GM19467 (cell line): Measurements from ENCODE around the gene OR1K1.
A peak's percentile ranks its signal among the peaks of the same experiment; 100 is the strongest.
"Not testable (repeated sequence)": the region's sequence is repeated elsewhere in the genome, so short reads cannot be mapped to it uniquely, and the experiment has no call there.

Experiments used
- ATAC-seq: cut with Tn5 transposase; IDR thresholded peaks from one replicate; pipeline ENCODE4 v1.9.1; 2021; ENCODE audit warnings: mild to moderate bottlenecking, moderate library complexity; ENCODE audit not compliant: unreplicated experiment

OR1K1 gene

DNA sequence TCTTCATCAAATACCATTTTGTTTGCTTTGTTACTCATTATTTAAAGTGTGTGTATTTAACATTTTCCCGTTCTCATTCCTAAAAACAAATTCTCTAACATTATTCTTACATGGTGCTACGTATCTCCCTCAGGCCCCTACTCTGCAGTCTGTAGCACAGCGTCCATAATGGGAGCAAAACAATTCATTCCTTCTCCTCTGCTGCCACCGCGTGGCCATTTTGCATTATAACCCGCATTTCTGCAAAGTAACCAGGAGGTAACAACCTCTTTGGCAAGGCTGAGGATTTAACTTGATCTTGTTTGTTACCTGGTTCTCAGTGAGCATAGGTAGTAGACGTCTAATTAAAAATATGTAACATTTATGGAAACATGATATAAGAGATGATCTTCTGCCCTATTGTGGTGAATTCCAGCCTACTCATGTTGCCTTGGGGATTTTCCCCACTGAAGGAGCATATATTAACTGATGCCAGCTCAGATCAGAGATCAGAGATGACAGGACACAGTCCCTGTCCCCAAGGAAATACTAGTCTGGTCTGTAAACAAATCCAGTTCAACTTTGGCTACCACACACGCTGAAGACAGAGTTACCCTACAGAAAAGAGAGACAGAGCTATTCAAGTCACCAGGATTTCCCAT is 10.5 kb downstream of the OR1K1 start:
- ATAC-seq: peak; percentile 77

DNA sequence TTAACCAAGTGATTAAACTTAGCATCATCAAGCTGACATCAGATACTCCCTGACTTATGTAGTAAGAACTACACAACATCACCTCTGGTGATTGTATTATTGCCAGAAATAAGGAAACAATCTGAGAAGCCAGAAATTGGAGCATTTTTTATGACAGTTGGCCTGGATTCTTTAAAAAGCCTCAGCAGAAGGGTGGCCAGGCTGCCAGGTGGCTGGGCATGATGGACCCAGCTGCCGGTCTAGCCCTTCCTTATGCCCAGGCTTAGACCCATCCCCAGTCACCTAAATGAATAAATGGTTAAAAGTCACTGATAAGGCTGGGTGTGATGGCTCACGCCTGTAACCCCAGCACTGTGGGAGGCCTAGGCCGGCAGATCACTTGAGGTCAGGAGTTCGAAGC is 12.8 kb downstream of the OR1K1 start:
- no peak for ATAC-seq

DNA sequence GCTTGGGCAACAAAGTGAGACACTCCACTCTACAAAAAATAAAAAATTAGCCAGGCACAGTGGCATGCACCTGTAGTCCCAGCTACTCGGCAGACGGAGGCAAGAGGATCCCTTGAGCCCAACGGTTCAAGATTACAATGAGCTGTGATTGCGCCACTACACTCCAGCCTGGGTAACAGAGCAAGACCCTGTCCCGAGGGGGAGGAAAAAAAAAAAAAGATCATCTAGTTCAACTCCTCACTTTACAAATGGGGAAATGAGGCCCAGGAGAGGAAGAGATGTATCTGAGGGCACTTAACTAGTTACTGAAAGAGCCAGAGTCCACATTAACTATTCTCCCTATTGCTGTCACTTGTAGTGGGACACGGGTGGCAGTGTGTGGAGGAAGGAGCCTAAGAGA is 14.6 kb downstream of the OR1K1 start:
- no peak for ATAC-seq

DNA sequence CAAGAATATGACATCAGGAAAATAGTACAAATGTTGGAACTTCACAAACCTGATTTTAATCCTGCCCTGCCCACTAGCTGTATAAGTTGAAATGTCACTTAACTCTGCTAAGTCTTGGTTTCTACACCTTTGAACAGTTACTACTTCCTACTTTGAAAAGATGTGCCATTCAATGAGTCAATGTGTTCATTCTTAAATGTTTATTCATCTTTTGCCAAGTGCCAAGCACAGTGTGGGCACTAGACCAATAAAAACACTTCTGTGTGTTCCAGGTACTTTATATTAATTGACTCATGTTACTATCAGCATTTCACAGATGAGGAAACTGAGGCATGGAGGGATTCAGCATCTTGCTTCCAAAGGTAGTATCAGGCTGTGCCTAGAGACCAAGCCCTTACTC is 15.6 kb downstream of the OR1K1 start:
- ATAC-seq: no peak

DNA sequence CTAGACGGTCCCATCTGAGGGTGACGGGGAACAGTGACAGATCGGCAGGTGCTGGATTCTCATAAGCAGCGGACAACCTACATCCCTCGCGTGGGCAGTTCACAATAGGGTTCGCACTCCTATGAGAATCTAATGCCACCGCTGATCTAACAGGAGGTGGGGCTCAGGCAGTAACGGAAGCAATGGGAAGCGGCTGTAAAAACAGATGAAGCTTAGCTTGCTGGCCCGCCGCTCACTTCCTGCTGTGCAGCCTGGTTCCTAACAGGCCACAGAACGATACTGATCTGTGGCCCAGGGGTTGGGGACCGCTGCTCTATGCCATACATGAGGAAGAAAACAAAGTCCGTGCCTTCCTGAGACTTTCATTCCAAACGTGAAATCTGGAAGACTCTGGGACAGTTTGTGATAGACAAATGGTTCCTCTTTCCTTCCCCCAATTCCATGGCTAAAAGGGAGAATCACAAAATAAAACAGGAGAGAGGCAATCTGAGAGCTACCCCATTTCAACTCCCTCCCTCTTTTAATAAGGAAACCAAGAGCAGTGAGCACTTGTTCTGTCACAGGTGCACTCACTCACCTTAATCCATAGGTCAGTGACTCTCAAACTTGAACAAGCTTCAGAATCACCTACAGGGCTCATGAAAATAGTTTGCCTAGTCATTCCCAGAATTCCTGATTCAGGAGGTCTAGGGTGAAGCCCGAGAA is 16.4 kb downstream of the OR1K1 start:
- ATAC-seq: peak; percentile 66

DNA sequence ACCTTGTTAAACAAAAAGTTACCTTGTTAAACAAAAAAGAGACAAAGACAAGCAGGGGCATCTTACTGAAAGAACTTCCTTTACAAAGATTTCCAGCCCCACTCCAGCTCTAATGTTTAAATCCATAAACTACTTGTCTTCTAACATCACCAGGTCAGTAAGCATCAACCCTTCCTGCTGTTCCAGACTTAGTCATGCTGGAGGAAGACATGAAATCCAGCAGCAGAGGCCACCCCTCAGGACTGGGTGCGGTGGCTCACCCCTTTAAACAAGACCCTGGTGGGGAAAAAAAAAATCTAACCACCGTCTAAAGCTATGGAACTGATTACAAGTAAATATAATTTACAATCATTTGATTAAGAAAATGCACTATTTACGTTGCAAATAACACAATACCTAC is 19.4 kb downstream of the OR1K1 start:
- ATAC-seq: no peak

DNA sequence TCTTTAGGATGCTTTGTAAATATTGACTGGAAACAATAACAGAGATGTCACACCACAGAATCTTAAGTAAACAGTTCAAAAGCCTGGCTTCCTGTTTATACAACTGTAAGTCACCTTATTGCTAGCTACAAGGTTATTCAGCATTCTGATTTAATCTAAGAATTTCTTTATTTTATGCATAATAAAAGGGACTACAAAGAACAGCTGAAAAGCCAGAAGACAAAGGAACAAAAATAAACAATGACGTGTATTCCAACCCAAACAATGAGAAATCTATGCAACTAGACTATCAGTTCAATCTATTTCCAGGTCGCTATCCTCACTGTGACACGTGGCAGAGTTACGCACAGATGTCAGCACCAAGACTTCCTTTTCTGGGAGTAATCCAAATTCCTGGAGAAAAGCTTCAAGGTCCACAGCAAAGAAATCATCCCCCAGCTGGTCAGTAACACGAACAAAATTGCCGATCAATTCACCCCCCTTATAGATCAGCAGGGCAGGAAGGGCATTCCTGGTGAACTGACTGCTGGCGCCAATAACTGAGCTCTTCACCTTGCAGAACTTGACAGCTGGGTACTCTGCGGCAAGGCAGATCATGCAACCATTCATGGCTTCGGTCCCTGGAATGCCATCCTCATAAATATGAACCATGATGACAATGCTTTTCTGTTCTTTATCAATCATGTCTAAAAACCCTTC is 20.0 kb downstream of the OR1K1 start:
- ATAC-seq: no peak

DNA sequence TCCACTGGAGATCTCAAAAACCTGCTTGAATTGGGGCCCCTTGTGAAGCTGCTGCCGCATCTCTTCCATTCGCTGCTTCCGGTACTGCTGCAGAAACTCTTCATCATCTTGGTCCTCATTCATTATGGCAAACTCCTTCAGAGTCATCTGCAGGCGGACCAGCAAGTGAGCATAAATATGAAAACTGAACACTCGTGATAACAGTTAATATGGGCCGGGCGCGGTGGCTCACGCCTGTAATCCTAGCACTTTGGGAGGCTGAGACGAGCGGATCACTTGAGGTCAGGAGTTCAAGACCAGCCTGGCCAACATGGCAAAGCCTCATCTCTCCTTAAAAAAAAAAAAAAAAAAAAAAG is 20.5 kb downstream of the OR1K1 start:
- no peak for ATAC-seq

DNA sequence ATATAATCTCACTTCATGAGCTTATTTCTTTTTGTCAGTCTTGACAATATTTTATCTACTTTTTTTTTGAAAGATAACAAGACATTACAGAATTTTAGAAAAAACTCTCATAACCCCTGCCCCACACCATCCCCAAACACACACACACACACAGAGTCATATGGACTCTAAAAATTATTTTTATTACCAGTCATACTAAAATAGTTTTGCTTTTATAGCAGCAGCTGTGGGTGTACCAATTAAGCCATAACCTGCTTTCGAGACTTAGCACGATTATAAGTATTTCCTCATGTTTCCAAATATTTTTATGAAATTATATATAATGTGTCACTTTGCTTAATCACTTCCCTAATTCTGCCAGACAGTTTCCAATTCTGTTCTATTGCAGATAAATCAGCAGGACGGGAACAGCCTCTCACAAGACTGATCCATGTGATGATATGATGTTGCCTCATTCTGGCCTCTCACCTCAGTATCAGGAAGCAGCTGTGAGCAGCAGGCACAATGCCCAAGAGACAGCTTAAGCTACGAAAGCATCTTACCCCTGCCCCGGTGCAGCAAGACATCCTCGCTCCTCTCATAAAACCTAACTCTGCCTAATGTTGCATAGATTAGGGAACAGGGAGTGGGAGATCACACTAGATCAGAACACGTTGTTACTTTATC is 21.5 kb downstream of the OR1K1 start:
- ATAC-seq: no peak

DNA sequence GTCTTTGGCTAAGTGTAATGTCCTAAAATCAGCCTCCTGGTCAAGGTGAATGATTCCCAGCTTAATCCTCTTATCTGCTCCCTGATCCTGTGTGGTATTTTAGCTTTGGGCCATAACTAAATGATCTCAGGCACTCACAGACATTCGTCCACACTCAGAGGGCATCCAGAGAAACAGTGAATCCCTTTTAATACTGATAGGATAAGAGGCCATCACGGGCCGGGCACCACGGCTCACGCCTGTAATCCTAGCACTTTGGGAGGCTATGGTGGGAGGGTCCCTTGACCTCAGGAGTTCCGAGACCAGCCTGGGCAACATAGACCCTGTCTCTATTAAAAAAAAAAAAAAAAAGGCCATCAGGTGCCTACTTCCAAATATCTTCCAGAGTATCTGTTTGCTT is 22.1 kb downstream of the OR1K1 start:
- no peak for ATAC-seq

DNA sequence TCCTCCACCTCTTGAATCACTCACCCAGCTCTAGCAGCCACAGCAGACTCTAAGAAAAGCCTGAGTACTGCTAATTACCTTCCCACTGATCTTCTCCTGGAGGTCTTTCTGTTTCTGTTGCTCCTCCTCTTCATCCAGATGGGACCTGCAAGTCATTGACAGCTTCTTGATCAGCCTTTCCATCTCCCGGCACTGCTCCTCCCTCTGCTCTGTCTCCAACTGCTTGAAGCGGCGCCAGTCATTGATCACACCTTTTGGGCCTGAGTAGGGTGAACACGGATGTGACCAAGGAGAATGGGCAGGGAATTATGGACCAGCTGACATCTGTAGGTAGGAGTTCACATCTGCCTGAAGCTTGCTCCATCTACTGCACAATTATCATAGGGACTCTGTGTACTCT is 23.0 kb downstream of the OR1K1 start:
- no peak for ATAC-seq

DNA sequence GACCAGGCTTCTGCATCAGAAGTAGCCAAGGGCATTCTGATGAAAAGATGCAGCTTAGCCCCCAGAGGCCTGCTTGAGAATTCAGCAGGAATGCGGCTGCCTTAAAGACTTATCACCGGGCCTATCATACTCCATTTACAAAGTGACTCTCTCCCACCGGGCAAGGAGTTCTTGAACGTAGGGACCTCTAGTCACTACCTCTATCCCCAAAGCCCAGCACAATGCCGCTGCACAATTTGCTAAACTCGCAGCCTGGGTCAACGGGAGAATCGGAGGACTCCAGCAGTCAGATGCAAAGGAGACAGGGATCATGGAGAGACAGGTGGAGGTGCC is 27.8 kb downstream of the OR1K1 start:
- peak; percentile 11 for ATAC-seq

DNA sequence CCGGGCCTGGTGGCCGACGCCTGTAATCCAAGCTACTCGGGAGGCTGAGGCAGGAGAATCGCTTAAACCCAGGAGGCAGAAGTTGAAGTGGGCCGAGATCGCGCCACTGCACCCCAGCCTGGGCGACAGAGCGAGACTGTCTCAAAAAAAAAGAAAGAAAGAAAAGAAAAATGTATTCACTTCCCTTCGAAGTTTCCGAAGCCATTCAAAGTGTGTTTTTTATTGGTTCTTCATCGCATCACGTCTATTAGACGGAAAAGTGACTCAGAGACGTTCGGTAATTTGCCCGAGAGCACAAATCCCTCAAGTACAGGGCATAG is 29.0 kb downstream of the OR1K1 start:
- not testable (repeated sequence) for ATAC-seq

DNA sequence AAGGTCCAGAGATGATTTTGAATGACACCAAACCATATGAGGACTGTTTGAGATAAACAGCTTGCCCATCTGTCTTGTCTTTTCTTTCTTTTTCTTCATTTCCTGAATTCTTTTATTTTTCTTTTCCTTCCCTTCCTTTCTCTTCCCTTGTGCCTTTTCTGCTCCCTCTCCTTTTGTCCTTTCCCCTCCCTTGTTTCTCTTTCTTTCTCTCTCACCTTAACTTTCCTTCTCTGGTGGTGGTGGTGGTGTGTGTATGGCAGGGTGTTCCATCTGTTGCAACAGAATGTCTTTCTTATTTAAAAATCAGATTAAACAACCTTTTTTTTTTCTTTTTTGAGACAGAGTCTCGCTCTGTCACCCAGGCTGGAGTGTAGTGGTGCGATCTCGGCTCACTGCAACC is 32.3 kb downstream of the OR1K1 start:
- no peak for ATAC-seq

DNA sequence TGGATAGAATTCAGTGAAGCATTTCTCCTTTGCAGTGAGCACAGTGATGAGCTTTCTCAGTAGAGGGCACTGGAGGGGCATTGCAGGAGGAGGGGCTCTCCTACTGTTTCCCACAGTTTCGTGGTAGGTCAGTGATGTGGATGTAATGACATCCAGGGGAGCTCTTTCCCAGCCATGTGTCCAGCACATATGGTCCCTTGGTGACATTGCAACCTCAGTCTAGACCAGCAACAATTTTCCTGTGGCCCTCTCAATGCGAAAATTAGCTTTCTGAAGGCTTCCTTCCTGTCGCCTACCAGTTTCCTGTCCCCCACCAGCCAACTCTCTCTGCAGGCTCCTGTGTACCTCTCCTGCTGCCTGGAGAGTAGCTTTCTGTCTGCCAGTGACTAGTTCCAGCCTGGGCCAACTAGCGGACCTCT is 35.4 kb downstream of the OR1K1 start:
- no peak for ATAC-seq

DNA sequence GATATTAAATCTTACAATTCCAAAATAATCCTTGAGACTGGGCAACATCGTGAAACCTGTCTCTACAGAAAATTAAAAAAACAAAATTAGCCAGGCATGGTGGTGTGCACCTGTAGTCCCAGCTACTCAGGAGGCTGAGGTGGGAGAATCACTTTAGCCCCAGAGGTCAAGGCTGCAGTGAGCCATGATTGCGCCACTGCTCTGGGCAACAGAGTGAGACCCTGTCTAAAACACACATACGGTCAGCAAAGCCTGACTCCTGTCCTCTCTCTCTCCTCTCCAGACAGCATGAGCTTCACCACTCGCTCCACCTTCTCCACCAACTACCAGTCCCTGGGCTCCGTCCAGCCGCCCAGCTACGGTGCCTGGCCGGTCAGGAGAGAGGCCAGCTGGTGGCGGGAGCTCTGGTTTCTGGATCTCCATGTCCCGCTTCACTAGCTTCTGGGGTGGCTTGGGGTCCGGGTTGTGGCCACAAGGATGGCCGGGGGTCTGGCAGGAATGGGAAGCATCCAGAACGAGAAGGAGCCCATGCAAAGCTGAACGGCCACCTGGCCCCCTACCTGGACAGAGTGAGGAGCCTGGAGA is 37.4 kb downstream of the OR1K1 start:
- ATAC-seq: no peak

DNA sequence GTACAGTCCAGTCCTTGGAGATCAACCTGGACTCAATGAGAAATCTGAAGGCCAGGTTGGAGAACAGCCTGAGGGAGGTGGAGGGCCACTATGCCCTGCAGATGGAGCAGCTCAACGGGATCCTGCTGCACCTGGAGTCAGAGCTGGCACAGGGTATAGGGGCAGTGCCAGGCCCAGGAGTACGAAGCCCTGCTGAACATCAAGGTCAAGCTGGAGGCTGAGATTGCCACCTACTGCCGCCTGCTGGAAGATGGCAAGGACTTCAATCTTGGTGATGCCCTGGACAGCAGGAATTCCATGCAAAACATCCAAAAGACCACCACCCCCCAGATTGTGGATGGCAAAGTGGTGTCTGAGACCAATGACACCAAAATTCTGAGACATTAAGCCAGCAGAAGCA is 38.5 kb downstream of the OR1K1 start:
- ATAC-seq: not testable (repeated sequence)

DNA sequence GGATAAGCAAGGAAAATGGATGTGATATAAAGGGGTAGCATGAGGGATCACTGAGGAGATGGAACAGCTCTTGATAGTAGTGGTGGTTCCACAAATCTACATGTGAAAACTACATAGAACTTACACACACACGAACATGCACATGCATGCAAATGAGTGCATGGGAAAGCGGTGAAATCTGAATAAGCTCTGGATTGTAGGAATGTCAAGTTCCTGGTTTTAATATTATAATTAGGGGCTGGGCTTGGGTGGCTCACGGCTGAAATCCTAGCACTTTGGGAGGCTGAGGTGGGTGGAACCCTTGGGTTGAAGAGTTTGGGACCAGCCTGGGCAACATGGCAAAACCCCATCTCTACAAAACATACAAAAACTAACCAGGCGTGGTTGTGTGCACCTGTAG is 41.6 kb downstream of the OR1K1 start:
- ATAC-seq: no peak

DNA sequence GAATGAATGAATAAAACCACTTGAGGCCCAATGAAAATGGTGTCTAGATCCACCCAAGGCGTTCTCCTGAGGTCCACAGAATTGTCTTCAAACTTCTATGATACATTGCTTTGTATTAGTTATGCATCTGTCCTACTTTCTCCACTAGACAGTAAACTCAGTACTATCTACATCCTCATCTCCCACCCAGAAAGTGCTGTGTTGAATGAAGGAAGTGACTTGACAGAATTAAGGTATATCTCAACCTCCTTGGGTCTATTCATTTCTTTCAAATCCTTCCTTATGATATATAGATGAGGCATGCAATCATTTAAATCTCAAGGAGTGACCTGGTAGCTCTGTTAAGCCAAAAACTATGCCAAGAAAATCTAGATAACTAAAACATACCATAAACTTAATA is 44.2 kb downstream of the OR1K1 start:
- no peak for ATAC-seq

DNA sequence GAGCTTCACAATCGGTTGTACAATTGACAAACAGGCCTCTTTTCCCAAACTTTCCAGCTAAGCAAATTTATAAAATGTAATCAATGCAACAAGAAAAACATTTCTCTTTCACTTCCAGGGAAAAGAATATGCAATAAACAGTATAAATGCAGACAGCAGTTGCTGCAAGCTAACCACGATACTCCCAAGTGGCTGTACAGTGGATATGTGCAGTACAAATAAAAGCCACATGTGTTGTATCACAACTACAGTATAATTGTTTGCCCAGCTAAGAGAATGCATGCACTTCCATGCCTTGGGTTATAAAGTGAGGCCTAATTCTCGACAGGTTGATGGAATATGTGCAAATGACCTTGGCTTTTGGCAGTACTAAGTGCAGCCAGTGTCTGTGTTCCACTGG is 45.2 kb downstream of the OR1K1 start:
- no peak for ATAC-seq

DNA sequence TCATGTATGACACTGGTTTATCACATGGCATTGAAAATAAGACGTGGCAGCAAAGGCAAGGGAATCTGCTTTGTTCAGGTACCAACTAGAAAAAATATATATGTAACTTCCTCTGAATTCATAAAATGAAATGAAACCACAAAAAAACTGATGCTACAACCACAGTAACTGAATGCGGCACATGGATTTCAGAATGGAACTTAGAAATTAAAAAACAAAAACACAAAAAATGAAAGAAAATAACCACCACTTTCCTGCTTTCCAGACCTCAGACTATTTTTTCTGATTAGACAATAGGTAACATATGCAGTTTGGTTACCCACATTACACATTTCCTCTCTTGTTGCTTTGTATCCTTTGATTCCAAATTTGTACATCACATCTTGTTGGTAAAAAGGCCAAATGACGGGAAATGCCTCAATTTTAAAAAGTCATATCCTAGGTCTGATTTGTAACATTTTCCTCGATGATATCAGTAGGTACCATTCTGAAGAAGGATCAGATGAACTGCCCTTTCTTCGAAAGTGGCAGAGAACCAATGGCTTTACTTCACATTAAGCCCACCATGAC is 46.5 kb downstream of the OR1K1 start:
- no peak for ATAC-seq
